Endometrial microvascular endothelial cells (primary cell): ENCODE results near the gene ZNF467. TPM values are rescaled to one million over a fixed set of nuclear protein-coding genes. Genes with fewer than 3 reads are reported as not detected.

Experiments
- in situ Hi-C: cut with HindIII; loops from 2 replicates; pipeline ENCODE4 v1.10.0; 2017; ENCODE audit warnings: low sequenced_read_pairs, low pct_unique_long_range_greater_than_20kb; ENCODE audit errors: inconsistent ontology term
- total RNA-seq: library from RNA; depleted of rRNA; stranded (reverse); fragments of >200 nt; gene quantifications from one replicate; pipeline ENCODE4 v1.2.3, GENCODE V29; 2015; ENCODE audit errors: inconsistent ontology term

Gene ZNF467
- total RNA-seq, 1 donor from 2014 or later: 0.09 TPM

- in situ Hi-C loops: no loop called here
Measured at GRCh38 chr7:149811221-149811620, 37.8 kb upstream of the ZNF467 start.

- in situ Hi-C loops: no loop called here
Measured at GRCh38 chr7:149809215-149809614, 35.8 kb upstream of the ZNF467 start.

- in situ Hi-C loops: no loop called here
Measured at GRCh38 chr7:149808311-149808710, 34.9 kb upstream of the ZNF467 start.

GRCh38 chr7:149806726-149807125 lies 33.3 kb upstream of the ZNF467 start:
- in situ Hi-C loops: no loop called here

- in situ Hi-C loops: no loop called here
Measured at GRCh38 chr7:149804106-149804505, 30.7 kb upstream of the ZNF467 start.

GRCh38 chr7:149803551-149804074 lies 30.2 kb upstream of the ZNF467 start:
- in situ Hi-C loops: no loop called here

GRCh38 chr7:149802966-149803365 lies 29.6 kb upstream of the ZNF467 start:
- in situ Hi-C loops: no loop called here

GRCh38 chr7:149801816-149802215 lies 28.4 kb upstream of the ZNF467 start:
- in situ Hi-C loops: no loop called here

GRCh38 chr7:149801002-149801566 lies 27.7 kb upstream of the ZNF467 start:
- in situ Hi-C loops: no loop called here

GRCh38 chr7:149800169-149800555 lies 26.8 kb upstream of the ZNF467 start:
- in situ Hi-C loops: no loop called here

- in situ Hi-C loops: no loop called here
Measured at GRCh38 chr7:149799397-149800168, 26.2 kb upstream of the ZNF467 start.

- in situ Hi-C loops: no loop called here
Measured at GRCh38 chr7:149797771-149798170, 24.4 kb upstream of the ZNF467 start.

- in situ Hi-C loops: no loop called here
Measured at GRCh38 chr7:149796287-149796860, 23.0 kb upstream of the ZNF467 start.

GRCh38 chr7:149795126-149795525 lies 21.7 kb upstream of the ZNF467 start:
- in situ Hi-C loops: no loop called here

- in situ Hi-C loops: no loop called here
Measured at GRCh38 chr7:149794661-149795060, 21.3 kb upstream of the ZNF467 start.

GRCh38 chr7:149793261-149793660 lies 19.9 kb upstream of the ZNF467 start:
- in situ Hi-C loops: no loop called here

- in situ Hi-C loops: no loop called here
Measured at GRCh38 chr7:149792220-149792595, 18.8 kb upstream of the ZNF467 start.

- in situ Hi-C loops: no loop called here
Measured at GRCh38 chr7:149791411-149792219, 18.2 kb upstream of the ZNF467 start.

- in situ Hi-C loops: no loop called here
Measured at GRCh38 chr7:149790754-149791360, 17.5 kb upstream of the ZNF467 start.
